PFSK-1 (cell line): ENCODE results near the gene MCOLN2.

Experiments
- FOXP2 ChIP-seq: optimal IDR thresholded peaks from 2 replicates; pipeline ENCODE3; 2011; ENCODE audit warnings: borderline replicate concordance, control low read depth, inconsistent platforms; ENCODE audit not compliant: insufficient read depth; ENCODE audit errors: extremely low read length, extremely low read depth
- POLR2AphosphoS5 ChIP-seq: IDR thresholded peaks from 2 replicates; pipeline ENCODE4 v1.6.1; 2012; ENCODE audit warnings: low read depth, mild to moderate bottlenecking, control low read depth, low read length, moderate library complexity

GRCh38 chr1:84887261-84887934 is 109.5 kb downstream of the MCOLN2 start:
- TF ChIP-seq FOXP2 (no peak), POLR2AphosphoS5 (no peak)
